T47D (cell line): ENCODE measurements around the gene FAHD2B.
"Not testable (repeated sequence)": the region's sequence is repeated elsewhere in the genome, so short reads cannot be mapped to it uniquely, and the experiment has no call there.

Source experiments
- DNase-seq, 2 experiments: peaks; one replicate each; pipeline versions ENCODE4 v3.0.0 to v3.0.0-alpha.2; 2011 to 2012; ENCODE audit warnings: low read depth in 1 of 2, low spot score in 1 of 2
- JUND ChIP-seq: IDR thresholded peaks from 2 replicates; pipeline ENCODE4 v1.6.1; 2012; ENCODE audit warnings: low read depth
- in situ Hi-C: cut with HindIII; loops from 2 replicates; pipeline ENCODE4 v1.10.0; 2016; ENCODE audit warnings: low sequenced_read_pairs, low pct_unique_long_range_greater_than_20kb

The FAHD2B gene

GRCh38 chr2:97080855-97081254 lies 13.8 kb downstream of the FAHD2B start:
- in situ Hi-C loops, DNase-seq: not testable (repeated sequence)

DNA sequence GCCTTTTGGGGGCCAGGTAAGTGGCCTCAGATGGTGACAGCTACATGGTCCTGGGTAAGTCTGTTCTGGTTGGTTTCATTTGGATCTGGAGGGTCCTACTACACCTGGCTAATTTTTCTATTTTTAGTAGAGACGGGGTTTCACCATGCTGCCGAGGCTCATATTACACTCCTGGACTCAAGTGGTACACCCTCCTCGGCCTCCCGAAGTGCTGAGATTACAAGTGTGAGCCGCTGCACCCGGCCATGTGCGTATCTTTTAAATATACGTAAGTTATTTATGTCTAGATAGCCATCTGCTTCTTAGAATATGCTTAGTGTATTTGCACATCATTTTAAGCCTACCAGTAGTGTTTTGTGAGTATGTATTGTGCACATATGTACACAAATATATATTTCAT lies 17.5 kb downstream of the FAHD2B start:
- DNase-seq, in situ Hi-C loops: not testable (repeated sequence)

DNA sequence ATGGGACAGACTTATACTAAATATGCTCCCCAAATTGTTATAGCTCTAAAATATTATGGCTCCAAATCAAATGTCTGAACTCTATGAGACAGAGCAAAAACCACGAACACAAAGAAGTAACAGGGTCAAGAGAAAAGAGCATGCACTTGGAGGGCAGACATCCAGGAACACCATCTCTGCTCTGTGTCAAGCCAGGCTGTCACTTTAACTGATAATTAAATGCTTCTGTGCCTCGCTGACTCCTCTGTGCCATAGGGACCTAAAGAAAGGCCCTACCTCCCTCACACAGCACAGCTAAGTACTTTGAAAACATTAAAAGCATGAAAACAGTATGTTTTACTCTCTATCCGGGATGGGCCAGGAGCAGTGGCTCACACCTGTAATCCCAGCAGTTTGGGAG lies 23.8 kb downstream of the FAHD2B start:
- in situ Hi-C loops, DNase-seq: not testable (repeated sequence)

GRCh38 chr2:97068722-97069121 lies 26.0 kb downstream of the FAHD2B start:
- DNase-seq, in situ Hi-C loops: not testable (repeated sequence)

GRCh38 chr2:97068074-97068473 lies 26.6 kb downstream of the FAHD2B start:
- no peak for TF ChIP-seq JUND
- in situ Hi-C loops, result no loop called here
- no peak for DNase-seq

GRCh38 chr2:97067279-97068004 lies 27.2 kb downstream of the FAHD2B start:
- no peak for DNase-seq
- in situ Hi-C loops, result no loop called here
- TF ChIP-seq JUND, result no peak

DNA sequence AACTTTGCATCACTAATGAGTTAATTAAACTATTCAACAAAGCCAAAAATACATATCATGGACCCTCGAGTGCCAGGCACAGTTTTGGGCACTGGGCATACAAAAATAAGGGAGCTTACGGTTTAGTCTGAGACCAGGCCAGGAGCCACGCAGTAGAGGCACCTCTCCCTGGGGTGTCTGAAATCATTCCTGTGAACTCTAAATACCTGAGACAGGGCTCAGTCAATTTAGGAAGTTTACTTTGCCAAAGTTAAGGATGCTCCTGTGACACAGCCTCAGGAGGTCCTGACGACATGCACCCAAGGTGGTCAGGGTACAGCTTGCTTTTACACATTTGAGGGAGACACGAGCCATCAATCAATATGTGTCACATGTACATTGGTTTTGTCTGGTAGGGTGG lies 28.7 kb downstream of the FAHD2B start:
- in situ Hi-C loops, DNase-seq: not testable (repeated sequence)

DNA sequence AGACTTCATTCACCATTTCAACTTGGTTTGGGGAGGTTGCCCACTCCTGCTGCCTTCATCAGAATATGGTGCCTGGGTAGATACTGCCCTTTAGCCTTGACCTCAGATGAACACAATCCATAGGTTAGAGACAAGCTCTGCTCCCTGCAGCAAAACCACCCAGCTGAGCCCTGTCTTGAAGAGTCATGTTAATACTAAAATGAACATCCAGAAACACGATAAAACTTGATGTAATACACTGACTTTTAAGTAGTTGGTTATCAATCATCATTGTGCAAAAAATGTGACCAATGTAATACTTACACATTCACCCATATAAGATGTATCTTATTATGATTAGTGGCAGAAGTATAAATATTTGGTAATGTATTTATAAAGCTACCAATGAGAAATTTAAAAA lies 32.7 kb downstream of the FAHD2B start:
- in situ Hi-C loops, DNase-seq: not testable (repeated sequence)

DNA sequence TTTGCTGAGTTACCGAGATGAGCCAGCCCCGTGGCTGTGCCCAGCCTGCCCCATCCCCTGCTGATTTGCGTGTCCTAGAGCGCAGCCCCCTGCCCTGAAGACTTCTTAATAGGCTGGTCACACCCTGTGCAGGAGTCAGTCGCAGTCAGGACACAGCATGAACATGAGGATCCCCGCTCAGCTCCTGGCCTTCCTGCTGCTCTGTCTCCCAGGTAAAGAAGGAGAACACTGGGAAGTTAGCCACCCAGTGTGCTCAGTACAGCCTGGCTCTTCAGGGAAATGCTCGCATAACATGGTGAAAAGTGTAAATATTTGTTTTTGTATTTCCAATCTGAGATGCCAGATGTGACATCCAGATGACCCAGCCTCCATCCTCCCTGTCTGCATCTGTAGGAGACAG lies 34.9 kb downstream of the FAHD2B start:
- in situ Hi-C loops, DNase-seq: not testable (repeated sequence)

DNA sequence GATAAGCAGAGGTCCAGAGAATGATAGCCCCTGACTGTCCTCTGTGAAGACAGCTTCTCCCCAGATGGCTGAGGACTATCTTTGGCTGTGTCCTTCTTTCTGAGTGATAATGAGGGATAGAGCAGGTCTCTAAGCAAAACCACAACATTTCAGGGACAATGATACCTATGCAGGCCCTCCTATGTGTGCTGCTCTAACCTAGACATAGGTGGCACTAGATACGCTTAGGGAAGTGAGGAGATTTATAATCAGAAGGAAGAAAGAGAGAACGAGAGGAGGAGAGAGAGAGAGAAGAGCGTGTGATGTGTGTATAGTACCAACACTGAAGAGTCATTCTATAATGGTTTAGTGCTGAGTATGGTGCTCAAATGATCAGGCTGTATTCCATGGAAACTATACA lies 38.5 kb downstream of the FAHD2B start:
- in situ Hi-C loops, DNase-seq: not testable (repeated sequence)

DNA sequence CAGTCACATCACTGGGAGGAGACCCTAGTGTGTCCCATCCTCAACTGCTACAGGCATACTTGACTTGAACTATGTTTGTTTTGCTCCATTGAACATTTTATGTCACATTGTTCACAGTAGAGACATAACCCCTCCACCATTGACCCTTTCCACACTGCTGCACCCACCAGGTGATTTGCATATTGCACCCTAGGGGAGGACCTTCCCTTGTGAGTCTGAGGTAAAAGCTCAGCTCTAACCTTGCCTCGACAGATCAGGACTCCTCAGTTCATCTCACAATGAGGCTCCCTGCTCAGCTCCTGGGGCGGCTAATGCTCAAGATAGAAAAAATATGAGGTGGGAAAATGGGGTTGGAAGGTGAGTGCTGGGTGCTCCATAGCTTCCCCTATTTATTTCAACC lies 44.6 kb downstream of the FAHD2B start:
- DNase-seq, in situ Hi-C loops: not testable (repeated sequence)

DNA sequence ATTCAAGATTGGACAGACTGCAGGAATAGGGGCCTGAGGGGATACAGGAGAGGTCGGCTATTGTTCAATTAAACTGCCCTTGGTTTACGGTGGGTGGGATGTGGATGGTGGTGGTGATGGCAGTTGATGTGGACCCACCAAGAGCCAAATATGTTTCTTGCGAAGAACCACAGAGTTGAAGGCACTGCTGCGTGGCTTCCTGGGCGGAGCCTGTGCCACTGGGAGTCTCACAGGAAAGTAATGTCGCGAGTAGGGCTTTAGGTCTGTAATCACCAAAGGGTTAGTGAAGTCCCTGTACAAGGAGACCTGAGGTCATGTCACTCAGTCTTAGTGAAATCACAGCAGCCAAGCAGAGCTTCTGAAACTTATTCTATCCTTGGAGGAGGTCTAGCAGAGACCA lies 46.2 kb downstream of the FAHD2B start:
- in situ Hi-C loops, DNase-seq: not testable (repeated sequence)

- in situ Hi-C loops, DNase-seq: not testable (repeated sequence)
Observed at GRCh38 chr2:97046676-97047075, 48.0 kb downstream of the FAHD2B start.

GRCh38 chr2:97045895-97046499 lies 48.7 kb downstream of the FAHD2B start:
- in situ Hi-C loops, DNase-seq: not testable (repeated sequence)
